Measurements from ENCODE around the gene DHRS3. TPM values are rescaled to one million over a fixed set of nuclear protein-coding genes. Genes with fewer than 3 reads are reported as not detected.

Gene DHRS3
- total RNA-seq, 2 donors from 2014 or later: 81.7 to 104 TPM

- TF ChIP-seq CTCF (IDR thresholded peaks at IDR 0.05) (no peak), POLR2A (IDR thresholded peaks at IDR 0.05) (no peak)
- no peaks in the 10 kb centered on the region for H3K9me3 ChIP-seq
- H3K27ac ChIP-seq: no peak overlapping the region
- H3K36me3 ChIP-seq (replicated peaks in 1 of 2; ENCODE audit: insufficient read depth in 1 of 2, low read depth in 2 of 2): no peaks in the 10 kb centered on the region
- ATAC-seq (no peak), DNase-seq (no peak)
- no peaks in the 10 kb centered on the region for H3K27me3 ChIP-seq
- peaks cover 9% of the 10 kb centered on the region for H3K4me1 ChIP-seq
- intact Hi-C loops (cut with DNase I): no loop called here
- no peak overlapping the region for H3K4me3 ChIP-seq
- WGBS, 2 donors: 91 to 96% methylated on average over 8 to 27 of the region's 27 CpGs
Measured at GRCh38 chr1:12552111-12552888, 65.7 kb downstream of the DHRS3 start.

- H3K27me3 ChIP-seq: no peaks in the 10 kb centered on the region
- ATAC-seq: no peak
- H3K9me3 ChIP-seq: no peaks in the 10 kb centered on the region
- H3K4me3 ChIP-seq: no peak overlapping the region
- H3K36me3 ChIP-seq (replicated peaks in 1 of 2; ENCODE audit: insufficient read depth in 1 of 2, low read depth in 2 of 2): no peaks in the 10 kb centered on the region
- peaks cover 9% of the 10 kb centered on the region for H3K4me1 ChIP-seq
- no peak overlapping the region for H3K27ac ChIP-seq
- DNase-seq: no peak
- intact Hi-C loops (cut with DNase I): no loop called here
- no peak for TF ChIP-seq POLR2A (IDR thresholded peaks at IDR 0.05)
- no peak for TF ChIP-seq CTCF (IDR thresholded peaks at IDR 0.05)
Measured at GRCh38 chr1:12551584-12551983, 66.4 kb downstream of the DHRS3 start.

- no peak for TF ChIP-seq CTCF (IDR thresholded peaks at IDR 0.05)
- TF ChIP-seq POLR2A (IDR thresholded peaks at IDR 0.05): no peak
- ATAC-seq (peak; percentile 36), DNase-seq (peak in 3 of 4 donors; percentile 49 to 66 (median 64))
- Histone ChIP-seq H3K4me1 (peaks cover 13% of the 10 kb centered on the region), H3K27ac (peak overlapping the region in 2 of 4 donors; percentile 4 to 5), H3K27me3 (no peaks in the 10 kb centered on the region), H3K4me3 (no peak overlapping the region), H3K9me3 (no peaks in the 10 kb centered on the region), H3K36me3 (replicated peaks in 1 of 2; ENCODE audit: insufficient read depth in 1 of 2, low read depth in 2 of 2) (no peaks in the 10 kb centered on the region)
- intact Hi-C loops (cut with DNase I): no loop called here
- 57 to 60% methylated on average over 29 to 30 of the region's 31 CpGs for WGBS, 2 donors
Measured at GRCh38 chr1:12549460-12550349, 68.3 kb downstream of the DHRS3 start.

GRCh38 chr1:12548973-12549459 is 69.0 kb downstream of the DHRS3 start:
- TF ChIP-seq CTCF (IDR thresholded peaks at IDR 0.05): no peak
- TF ChIP-seq POLR2A (IDR thresholded peaks at IDR 0.05): no peak
- WGBS, 2 donors: 62 to 79% methylated on average over 20 to 25 of the region's 27 CpGs
- H3K27ac ChIP-seq: peak overlapping the region in 1 of 4 donors; percentile 5
- peak in 2 of 4 donors; percentile 29 to 41 for DNase-seq
- no peaks in the 10 kb centered on the region for H3K27me3 ChIP-seq
- ATAC-seq: no peak
- no peak overlapping the region for H3K4me3 ChIP-seq
- intact Hi-C loops (cut with DNase I): no loop called here
- peaks cover 20% of the 10 kb centered on the region for H3K4me1 ChIP-seq
- no peaks in the 10 kb centered on the region for H3K9me3 ChIP-seq
- H3K36me3 ChIP-seq (replicated peaks in 1 of 2; ENCODE audit: insufficient read depth in 1 of 2, low read depth in 2 of 2): no peaks in the 10 kb centered on the region

Measured in body of pancreas (tissue), 4 donors.